ENCODE data around the gene ESF1.

Gene ESF1

GRCh38 chr20:13681248-13682125 is 103.2 kb downstream of the ESF1 start:
- DNase-seq (ENCODE audit: low read depth in 2 of 2): no peak

GRCh38 chr20:13678944-13679343 is 105.8 kb downstream of the ESF1 start:
- no peak for DNase-seq (ENCODE audit: low read depth in 2 of 2)

- no peak for DNase-seq (ENCODE audit: low read depth in 2 of 2)
Observed at GRCh38 chr20:13677241-13677640, 107.5 kb downstream of the ESF1 start.

- DNase-seq (ENCODE audit: low read depth in 2 of 2): no peak
Observed at GRCh38 chr20:13676682-13677081, 108.0 kb downstream of the ESF1 start.

GRCh38 chr20:13672690-13673089 is 112.0 kb downstream of the ESF1 start:
- DNase-seq (ENCODE audit: low read depth in 2 of 2): no peak

GRCh38 chr20:13671916-13672378 is 112.8 kb downstream of the ESF1 start:
- DNase-seq (ENCODE audit: low read depth in 2 of 2): no peak

- no peak for DNase-seq (ENCODE audit: low read depth in 2 of 2)
Observed at GRCh38 chr20:13671512-13671911, 113.2 kb downstream of the ESF1 start.

- DNase-seq (ENCODE audit: low read depth in 2 of 2): no peak
Observed at GRCh38 chr20:13670160-13670559, 114.6 kb downstream of the ESF1 start.

GRCh38 chr20:13665709-13666395 is 118.9 kb downstream of the ESF1 start:
- no peak for DNase-seq (ENCODE audit: low read depth in 2 of 2)
